Measurements from ENCODE around the gene CCDC122.

- TF ChIP-seq POLR2AphosphoS5 (IDR thresholded peaks at IDR 0.05) (no peak), POLR2A (IDR thresholded peaks at IDR 0.05) (no peak), EP300 (IDR thresholded peaks at IDR 0.05; ENCODE audit: low read depth) (no peak)
- TF ChIP-seq, protein P1, sequence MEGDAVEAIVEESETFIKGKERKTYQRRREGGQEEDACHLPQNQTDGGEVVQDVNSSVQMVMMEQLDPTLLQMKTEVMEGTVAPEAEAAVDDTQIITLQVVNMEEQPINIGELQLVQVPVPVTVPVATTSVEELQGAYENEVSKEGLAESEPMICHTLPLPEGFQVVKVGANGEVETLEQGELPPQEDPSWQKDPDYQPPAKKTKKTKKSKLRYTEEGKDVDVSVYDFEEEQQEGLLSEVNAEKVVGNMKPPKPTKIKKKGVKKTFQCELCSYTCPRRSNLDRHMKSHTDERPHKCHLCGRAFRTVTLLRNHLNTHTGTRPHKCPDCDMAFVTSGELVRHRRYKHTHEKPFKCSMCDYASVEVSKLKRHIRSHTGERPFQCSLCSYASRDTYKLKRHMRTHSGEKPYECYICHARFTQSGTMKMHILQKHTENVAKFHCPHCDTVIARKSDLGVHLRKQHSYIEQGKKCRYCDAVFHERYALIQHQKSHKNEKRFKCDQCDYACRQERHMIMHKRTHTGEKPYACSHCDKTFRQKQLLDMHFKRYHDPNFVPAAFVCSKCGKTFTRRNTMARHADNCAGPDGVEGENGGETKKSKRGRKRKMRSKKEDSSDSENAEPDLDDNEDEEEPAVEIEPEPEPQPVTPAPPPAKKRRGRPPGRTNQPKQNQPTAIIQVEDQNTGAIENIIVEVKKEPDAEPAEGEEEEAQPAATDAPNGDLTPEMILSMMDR (IDR thresholded peaks at IDR 0.05): no peak
Observed at GRCh38 chr13:43850873-43851272, 28.7 kb downstream of the CCDC122 start.
